ENCODE data around the gene AMIGO2.

The AMIGO2 gene

GRCh38 chr12:47038270-47038748 lies 41.5 kb downstream of the AMIGO2 start:
- no peak for TF ChIP-seq CTCF (conservative IDR thresholded peaks at IDR 0.05)
- peak overlapping the region; percentile 91 for H3K27ac ChIP-seq

- no peak for TF ChIP-seq CTCF (conservative IDR thresholded peaks at IDR 0.05)
- H3K27ac ChIP-seq: peak overlapping the region; percentile 91; the same call in 1 of the 2 replicates
These were observed 44.3 kb downstream of the AMIGO2 start for GRCh38 chr12:47035484-47035883.

GRCh38 chr12:47034661-47035060 lies 45.1 kb downstream of the AMIGO2 start:
- peak overlapping the region; percentile 91; the same call in 1 of the 2 replicates for H3K27ac ChIP-seq
- TF ChIP-seq CTCF (conservative IDR thresholded peaks at IDR 0.05): no peak

GRCh38 chr12:47033789-47034555 lies 45.8 kb downstream of the AMIGO2 start:
- peak overlapping the region; percentile 91 for H3K27ac ChIP-seq
- no peak for TF ChIP-seq CTCF (conservative IDR thresholded peaks at IDR 0.05)

- peak overlapping the region; percentile 91 for H3K27ac ChIP-seq
- TF ChIP-seq CTCF (conservative IDR thresholded peaks at IDR 0.05): no peak
These were observed 46.7 kb downstream of the AMIGO2 start for GRCh38 chr12:47033081-47033480.

GRCh38 chr12:47032644-47033043 lies 47.1 kb downstream of the AMIGO2 start:
- TF ChIP-seq CTCF (conservative IDR thresholded peaks at IDR 0.05): peak; percentile 76
- H3K27ac ChIP-seq: peak overlapping the region; percentile 91

- TF ChIP-seq CTCF (conservative IDR thresholded peaks at IDR 0.05): no peak
These were observed 49.9 kb downstream of the AMIGO2 start for GRCh38 chr12:47029903-47030302.

More at GRCh38 chr12:47029903-47030302, 49.9 kb downstream of the AMIGO2 start:
- H3K27ac ChIP-seq: no peak overlapping the region

Measured in VCaP (cell line).